ENCODE results near the gene ARID4B. TPM values are rescaled to one million over a fixed set of nuclear protein-coding genes. Genes with fewer than 3 reads are reported as not detected.

The ARID4B gene
- polyA plus RNA-seq, 1 donor (not counting 4 experiments of a cell fraction or from before 2014, with no cell fraction given), result 12.7 TPM

DNA sequence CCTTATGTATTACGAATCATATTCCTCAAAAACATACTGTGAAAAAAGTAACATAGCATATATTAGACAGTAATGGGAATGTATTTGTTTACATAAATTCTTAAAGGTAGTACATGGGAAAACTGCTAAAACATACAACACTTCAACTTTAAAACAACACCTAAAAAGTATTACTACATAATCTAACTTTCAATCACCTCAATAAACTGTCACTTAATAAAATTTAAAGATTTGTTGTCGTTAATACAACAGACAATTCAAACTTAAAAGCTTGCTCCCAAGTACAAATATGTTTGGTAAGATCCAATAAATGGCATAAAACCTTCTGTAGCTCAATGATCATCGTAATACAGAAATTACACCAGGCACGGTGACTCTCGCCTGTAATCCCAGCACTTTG, 3.7 kb downstream of the ARID4B start:
- no peak for DNase-seq (ENCODE audit: low read depth, low spot score)
- Histone ChIP-seq H3K4me3 (ENCODE audit: control insufficient read depth in 2 of 3, extremely low read depth in 1 of 3, insufficient read depth in 2 of 3, low read depth in 1 of 3, low read length in 3 of 3) (no peak overlapping the region), H3K27ac (ENCODE audit: control insufficient read depth, insufficient read depth, low read length) (no peak overlapping the region), H2AFZ (ENCODE audit: control insufficient read depth, low read length) (no peak overlapping the region), H3K27me3 (ENCODE audit: control insufficient read depth, extremely low read depth, insufficient read depth, low read length) (no peaks in the 10 kb centered on the region), H3K9me1 (ENCODE audit: control insufficient read depth, extremely low read depth, insufficient read depth, low read length) (peaks cover 3% of the 10 kb centered on the region), H3K36me3 (ENCODE audit: control insufficient read depth in 2 of 2, extremely low read depth in 1 of 2, insufficient read depth in 2 of 2, low read length in 2 of 2) (peaks cover 0 to 4% of the 10 kb centered on the region in 2 experiments), H4K20me1 (ENCODE audit: control insufficient read depth, extremely low read depth, insufficient read depth, low read length) (peaks cover 4% of the 10 kb centered on the region), H3K9ac (ENCODE audit: control insufficient read depth, extremely low read depth, insufficient read depth, low read length) (no peak overlapping the region), H3K4me2 (ENCODE audit: control insufficient read depth, extremely low read depth, insufficient read depth, low read depth, low read length) (no peak overlapping the region), H3K9me3 (ENCODE audit: control insufficient read depth, low read depth, low read length) (no peaks in the 10 kb centered on the region), H3K4me1 (ENCODE audit: control insufficient read depth, extremely low read depth, insufficient read depth, low read length) (peaks cover 17% of the 10 kb centered on the region), H3K79me2 (ENCODE audit: control insufficient read depth, insufficient read depth, low read length) (peaks cover 85% of the 10 kb centered on the region)
- no peak for FAIRE-seq
- no peak for TF ChIP-seq EZH2 (IDR thresholded peaks at IDR 0.05; ENCODE audit: low read length)
- TF ChIP-seq, protein P1, sequence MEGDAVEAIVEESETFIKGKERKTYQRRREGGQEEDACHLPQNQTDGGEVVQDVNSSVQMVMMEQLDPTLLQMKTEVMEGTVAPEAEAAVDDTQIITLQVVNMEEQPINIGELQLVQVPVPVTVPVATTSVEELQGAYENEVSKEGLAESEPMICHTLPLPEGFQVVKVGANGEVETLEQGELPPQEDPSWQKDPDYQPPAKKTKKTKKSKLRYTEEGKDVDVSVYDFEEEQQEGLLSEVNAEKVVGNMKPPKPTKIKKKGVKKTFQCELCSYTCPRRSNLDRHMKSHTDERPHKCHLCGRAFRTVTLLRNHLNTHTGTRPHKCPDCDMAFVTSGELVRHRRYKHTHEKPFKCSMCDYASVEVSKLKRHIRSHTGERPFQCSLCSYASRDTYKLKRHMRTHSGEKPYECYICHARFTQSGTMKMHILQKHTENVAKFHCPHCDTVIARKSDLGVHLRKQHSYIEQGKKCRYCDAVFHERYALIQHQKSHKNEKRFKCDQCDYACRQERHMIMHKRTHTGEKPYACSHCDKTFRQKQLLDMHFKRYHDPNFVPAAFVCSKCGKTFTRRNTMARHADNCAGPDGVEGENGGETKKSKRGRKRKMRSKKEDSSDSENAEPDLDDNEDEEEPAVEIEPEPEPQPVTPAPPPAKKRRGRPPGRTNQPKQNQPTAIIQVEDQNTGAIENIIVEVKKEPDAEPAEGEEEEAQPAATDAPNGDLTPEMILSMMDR (optimal IDR thresholded peaks at IDR 0.05 in 1 of 3, IDR thresholded peaks at IDR 0.05 in 1 of 3, conservative IDR thresholded peaks at IDR 0.05 in 1 of 3; ENCODE audit: extremely low read depth in 1 of 3, insufficient read depth in 2 of 3, low read length in 3 of 3), result no peak
- dilution Hi-C loops (cut with MboI; ENCODE audit: extremely low pct_ligation_motif_present, low sequenced_read_pairs), result no loop called here

DNA sequence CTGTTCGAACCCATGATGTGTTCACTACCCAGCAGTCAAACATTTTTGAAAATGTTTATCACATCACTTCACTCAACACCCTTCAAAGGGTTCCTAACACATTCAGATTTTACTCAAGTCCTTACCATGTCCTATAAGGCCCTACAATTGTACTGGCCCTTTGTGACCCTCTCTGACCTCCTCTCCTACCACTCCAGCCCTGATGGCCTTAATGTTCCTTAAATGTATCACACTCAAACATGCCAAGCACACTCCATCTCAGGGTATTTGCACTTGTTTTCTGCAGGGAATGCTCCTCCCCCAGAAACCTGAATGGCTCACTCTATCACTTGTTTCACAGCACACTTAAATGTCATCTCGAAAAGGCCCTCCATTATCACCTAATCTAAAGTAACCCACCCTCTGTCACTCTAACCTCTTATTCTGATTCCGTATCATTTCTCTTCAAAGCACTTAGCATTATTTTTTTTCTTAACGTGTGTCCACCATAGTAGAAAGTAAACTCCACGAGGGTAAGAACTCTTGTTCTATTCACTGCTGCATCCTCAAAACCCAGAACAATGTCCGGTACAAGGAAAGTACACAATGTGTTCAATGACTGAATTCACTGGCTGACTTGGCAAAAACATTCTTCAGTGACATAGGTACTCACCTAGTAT, 7.3 kb downstream of the ARID4B start:
- H3K79me2 ChIP-seq (ENCODE audit: control insufficient read depth, insufficient read depth, low read length), result peaks cover 95% of the 10 kb centered on the region
- no peak overlapping the region for H3K4me2 ChIP-seq (ENCODE audit: control insufficient read depth, extremely low read depth, insufficient read depth, low read depth, low read length)
- no peaks in the 10 kb centered on the region for H3K9me3 ChIP-seq (ENCODE audit: control insufficient read depth, low read depth, low read length)
- H3K9ac ChIP-seq (ENCODE audit: control insufficient read depth, extremely low read depth, insufficient read depth, low read length), result no peak overlapping the region
- no peak for DNase-seq (ENCODE audit: low read depth, low spot score)
- H3K27ac ChIP-seq (ENCODE audit: control insufficient read depth, insufficient read depth, low read length), result no peak overlapping the region
- no peak overlapping the region for H3K4me3 ChIP-seq (ENCODE audit: control insufficient read depth in 2 of 3, extremely low read depth in 1 of 3, insufficient read depth in 2 of 3, low read depth in 1 of 3, low read length in 3 of 3)
- dilution Hi-C loops (cut with MboI; ENCODE audit: extremely low pct_ligation_motif_present, low sequenced_read_pairs), result no loop called here
- TF ChIP-seq EZH2 (IDR thresholded peaks at IDR 0.05; ENCODE audit: low read length), result no peak
- TF ChIP-seq, protein P1 (optimal IDR thresholded peaks at IDR 0.05 in 1 of 3, IDR thresholded peaks at IDR 0.05 in 1 of 3, conservative IDR thresholded peaks at IDR 0.05 in 1 of 3; ENCODE audit: extremely low read depth in 1 of 3, insufficient read depth in 2 of 3, low read length in 3 of 3), result no peak
- H3K4me1 ChIP-seq (ENCODE audit: control insufficient read depth, extremely low read depth, insufficient read depth, low read length), result peaks cover 9% of the 10 kb centered on the region
- H3K27me3 ChIP-seq (ENCODE audit: control insufficient read depth, extremely low read depth, insufficient read depth, low read length), result no peaks in the 10 kb centered on the region
- peaks cover 3% of the 10 kb centered on the region for H3K9me1 ChIP-seq (ENCODE audit: control insufficient read depth, extremely low read depth, insufficient read depth, low read length)
- H2AFZ ChIP-seq (ENCODE audit: control insufficient read depth, low read length), result no peak overlapping the region
- peaks cover 4% of the 10 kb centered on the region for H4K20me1 ChIP-seq (ENCODE audit: control insufficient read depth, extremely low read depth, insufficient read depth, low read length)
- no peak for FAIRE-seq
- peaks cover 1 to 9% of the 10 kb centered on the region in 2 experiments for H3K36me3 ChIP-seq (ENCODE audit: control insufficient read depth in 2 of 2, extremely low read depth in 1 of 2, insufficient read depth in 2 of 2, low read length in 2 of 2)

Measured in keratinocyte (primary cell).